Thoracic aorta endothelial cell (primary cell): Measurements from ENCODE around the gene LCP2. TPM values are rescaled to one million over a fixed set of nuclear protein-coding genes. Genes with fewer than 3 reads are reported as not detected.

Experiments
- total RNA-seq: library from RNA; depleted of rRNA; stranded (reverse); fragments of >200 nt; gene quantifications from 2 replicates; pipeline ENCODE4 v1.2.3, GENCODE V29; 2012

The LCP2 gene
- total RNA-seq: 1.2 TPM in 1 of 2 replicates, not detected in the other

DNA sequence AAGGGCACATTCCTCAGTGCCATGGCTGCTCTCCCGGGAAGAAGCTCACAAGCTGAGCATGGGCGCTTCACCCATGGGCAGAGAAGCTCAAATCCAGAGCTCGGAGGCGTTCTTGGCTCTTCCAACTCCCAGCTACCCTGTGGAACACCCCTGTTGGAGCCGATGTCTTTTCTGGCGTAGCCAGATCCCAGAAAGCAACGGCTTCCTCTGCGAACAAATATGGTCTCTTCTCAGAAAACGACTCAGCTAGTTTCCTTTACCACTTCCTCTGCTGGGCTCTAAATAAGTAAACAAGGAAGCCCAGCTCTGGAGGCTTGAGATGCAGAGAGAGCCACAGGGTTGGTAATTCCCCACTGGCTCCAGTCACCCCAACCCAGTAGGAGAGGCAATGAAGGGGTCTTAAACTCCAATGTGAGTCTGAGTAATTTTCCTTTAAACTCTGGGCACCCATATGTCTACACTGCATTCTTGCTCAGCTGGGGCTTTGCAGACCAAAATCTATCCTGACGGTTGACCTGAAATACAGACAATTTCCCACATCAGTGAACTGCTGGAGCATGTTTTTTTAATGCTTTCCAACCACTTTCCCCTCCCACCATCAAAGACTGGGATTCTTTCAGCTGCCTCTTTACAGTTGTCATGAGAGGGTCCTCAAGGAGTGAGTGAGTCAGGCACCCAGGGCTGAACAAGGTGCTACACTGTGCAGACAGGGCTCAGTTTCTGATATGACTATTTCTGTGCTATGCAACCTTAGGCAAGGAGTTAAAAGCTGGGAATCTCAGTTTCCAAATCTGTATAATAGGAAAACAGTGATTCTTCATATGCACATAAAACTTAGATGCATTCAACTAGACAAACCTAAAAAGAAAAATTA lies at the start of gene LCP2:
LCP2 (minus strand) TSS at position 189 of the 874 bp plus-strand sequence; CDS start at position 23, 166 bp downstream.

DNA sequence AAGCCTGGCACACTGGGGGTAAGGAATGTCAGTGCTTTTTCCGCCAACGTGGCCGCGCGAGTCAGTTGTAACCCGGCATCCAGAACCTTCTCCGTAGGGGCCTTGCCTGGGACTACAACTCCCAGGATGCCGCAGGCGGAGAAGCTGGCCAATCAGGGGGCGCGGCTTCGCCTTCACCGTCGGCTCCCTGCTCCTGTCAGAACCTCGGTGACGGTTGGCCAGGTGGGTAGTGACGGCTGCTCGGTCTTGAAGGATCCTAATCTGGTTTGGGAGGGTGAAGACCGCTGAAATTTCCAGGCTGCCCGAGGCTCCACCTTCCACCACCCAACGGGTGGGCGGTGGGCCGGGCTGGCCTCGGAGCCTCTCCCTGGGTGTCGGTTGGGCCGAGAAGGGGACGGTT lies 64.8 kb downstream of the LCP2 start, which contains the start of gene C5orf58:
C5orf58 (plus strand) TSS at position 200 of the 400 bp plus-strand sequence. CDS start 1,992 bp downstream, outside the sequence.

Other genes starting within 250 kb of the LCP2 start
- gene FOXI1, start 191.9 kb downstream of the LCP2 start, total RNA-seq: not detected in 2 replicates
- not detected in 2 replicates for gene C5orf58, start 64.8 kb downstream of the LCP2 start, total RNA-seq
- gene KCNMB1, start 91.6 kb upstream of the LCP2 start, total RNA-seq: 0.40 and 1.1 TPM in 2 replicates
- gene KCNIP1, start 206.2 kb upstream of the LCP2 start, total RNA-seq: not detected in 2 replicates